HepG2 (cell line): ENCODE measurements around the gene C11orf54. TPM values are rescaled to one million over a fixed set of nuclear protein-coding genes. Genes with fewer than 3 reads are reported as not detected.
A peak's percentile ranks its signal among the peaks of the same experiment; 100 is the strongest.

Experiments used
- CENPX ChIP-seq: sonication (generic); formaldehyde crosslinking; IDR thresholded peaks from 2 replicates; pipeline ENCODE4 v1.9.0; 2021; ENCODE audit warnings: mild to moderate bottlenecking, missing genetic modification reagents, moderate library complexity
- ETV6 ChIP-seq: sonication (generic); formaldehyde crosslinking; conservative IDR thresholded peaks from 2 replicates; pipeline ENCODE4 v1.4.0; 2020; ENCODE audit warnings: missing genetic modification reagents
- TSC22D2 ChIP-seq: sonication (generic); formaldehyde crosslinking; IDR thresholded peaks from 2 replicates; pipeline ENCODE4 v1.5.1; 2020; ENCODE audit warnings: missing genetic modification reagents, mild to moderate bottlenecking, borderline replicate concordance
- ZBTB37 ChIP-seq: sonication (generic); formaldehyde crosslinking; IDR thresholded peaks from 2 replicates; pipeline ENCODE4 v1.4.0; 2020; ENCODE audit warnings: mild to moderate bottlenecking, missing genetic modification reagents
- ZNF678 ChIP-seq: sonication (generic); formaldehyde crosslinking; IDR thresholded peaks from 2 replicates; pipeline ENCODE4 v1.4.0; 2020; ENCODE audit warnings: mild to moderate bottlenecking, missing genetic modification reagents
- ZNF710 ChIP-seq: sonication (generic); formaldehyde crosslinking; IDR thresholded peaks from 2 replicates; pipeline ENCODE4 v1.5.0; 2020; ENCODE audit warnings: mild to moderate bottlenecking, missing genetic modification reagents, borderline replicate concordance
- polyA plus RNA-seq, 8 experiments: library from polyadenylated mRNA; depleted of rRNA in 3 of 8; stranded (reverse) in 7 of 8; unstranded in 1 of 8; fragments of >200 nt; fragmentation: Illumina TruSeq in 4 of 8; extraction: Trizol in 4 of 8; gene quantifications; 2 replicates each; pipeline versions ENCODE4 v1.2.1 to v1.2.3, GENCODE V29; 2011 to 2016; ENCODE audit warnings: low read depth in 4 of 8, missing spikeins in 1 of 8, mixed read lengths in 1 of 8; ENCODE audit not compliant: insufficient read depth in 1 of 8
- total RNA-seq, 5 experiments: library from RNA; depleted of rRNA; stranded (reverse); fragments of >200 nt; fragmentation: Illumina TruSeq; extraction: Trizol; gene quantifications; 2 replicates each; pipeline ENCODE4 v1.2.3, GENCODE V29; 2016; ENCODE audit warnings: low read depth in 1 of 5
- TF ChIP-seq, protein P1 (sequence below): sonication (generic); formaldehyde crosslinking; IDR thresholded peaks from 2 replicates; pipeline ENCODE4 v1.4.0; 2020; ENCODE audit warnings: missing genetic modification reagents
- TF ChIP-seq, protein P2 (sequence below): sonication (generic); formaldehyde crosslinking; IDR thresholded peaks from 2 replicates; pipeline ENCODE4 v1.4.0; 2020; ENCODE audit warnings: missing genetic modification reagents
- TF ChIP-seq, protein P3 (sequence below): IDR thresholded peaks from 2 replicates; pipeline ENCODE4 v1.6.1; 2016; ENCODE audit warnings: low read depth, missing genetic modification reagents, missing compliant biosample characterization

C11orf54 gene
- total and polyA plus RNA-seq, 2 of the 13 experiments (the other 11 are each of a cell fraction or from before 2014, with no cell fraction given): 42.7 to 50.1 TPM

DNA sequence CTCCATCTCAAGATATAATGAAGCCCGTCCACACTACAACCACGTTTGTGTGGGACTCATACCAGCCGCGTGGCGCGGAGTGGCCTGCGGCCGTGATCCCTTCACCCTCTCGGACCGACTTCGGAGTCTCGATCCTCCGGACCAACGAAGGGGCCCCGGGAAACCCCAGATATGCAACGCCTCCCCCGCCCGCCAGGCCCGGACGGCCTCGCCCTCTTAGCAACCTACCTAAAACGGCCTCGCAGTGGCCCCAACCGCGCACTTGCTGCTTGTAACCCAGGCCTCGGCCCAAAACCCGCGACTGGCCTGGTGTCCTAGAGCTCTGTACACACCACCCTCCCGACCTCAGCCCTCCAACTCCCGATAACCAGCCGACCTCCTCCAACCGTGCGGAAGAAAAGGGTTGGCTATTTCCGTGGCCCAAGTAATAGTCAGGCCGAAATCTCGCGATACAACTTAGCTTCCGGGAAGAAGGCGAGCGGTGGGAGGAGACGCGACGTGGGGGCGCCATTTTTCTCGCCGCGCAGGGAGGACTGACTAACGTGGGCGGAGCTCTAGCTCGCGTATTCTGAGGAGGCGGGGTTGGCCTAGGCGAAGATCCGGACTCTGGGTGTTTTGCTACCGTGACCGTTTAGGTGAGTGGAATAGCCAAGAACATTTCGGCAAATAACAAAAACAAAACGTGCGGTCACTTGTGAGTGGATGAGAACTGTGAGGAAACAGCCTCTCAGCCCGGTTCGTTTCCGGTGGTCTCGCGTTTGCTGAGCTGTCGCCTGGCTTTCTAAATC is at the start of gene C11orf54, which contains the start of gene TAF1D (continued):
- TF ChIP-seq, protein P1, sequence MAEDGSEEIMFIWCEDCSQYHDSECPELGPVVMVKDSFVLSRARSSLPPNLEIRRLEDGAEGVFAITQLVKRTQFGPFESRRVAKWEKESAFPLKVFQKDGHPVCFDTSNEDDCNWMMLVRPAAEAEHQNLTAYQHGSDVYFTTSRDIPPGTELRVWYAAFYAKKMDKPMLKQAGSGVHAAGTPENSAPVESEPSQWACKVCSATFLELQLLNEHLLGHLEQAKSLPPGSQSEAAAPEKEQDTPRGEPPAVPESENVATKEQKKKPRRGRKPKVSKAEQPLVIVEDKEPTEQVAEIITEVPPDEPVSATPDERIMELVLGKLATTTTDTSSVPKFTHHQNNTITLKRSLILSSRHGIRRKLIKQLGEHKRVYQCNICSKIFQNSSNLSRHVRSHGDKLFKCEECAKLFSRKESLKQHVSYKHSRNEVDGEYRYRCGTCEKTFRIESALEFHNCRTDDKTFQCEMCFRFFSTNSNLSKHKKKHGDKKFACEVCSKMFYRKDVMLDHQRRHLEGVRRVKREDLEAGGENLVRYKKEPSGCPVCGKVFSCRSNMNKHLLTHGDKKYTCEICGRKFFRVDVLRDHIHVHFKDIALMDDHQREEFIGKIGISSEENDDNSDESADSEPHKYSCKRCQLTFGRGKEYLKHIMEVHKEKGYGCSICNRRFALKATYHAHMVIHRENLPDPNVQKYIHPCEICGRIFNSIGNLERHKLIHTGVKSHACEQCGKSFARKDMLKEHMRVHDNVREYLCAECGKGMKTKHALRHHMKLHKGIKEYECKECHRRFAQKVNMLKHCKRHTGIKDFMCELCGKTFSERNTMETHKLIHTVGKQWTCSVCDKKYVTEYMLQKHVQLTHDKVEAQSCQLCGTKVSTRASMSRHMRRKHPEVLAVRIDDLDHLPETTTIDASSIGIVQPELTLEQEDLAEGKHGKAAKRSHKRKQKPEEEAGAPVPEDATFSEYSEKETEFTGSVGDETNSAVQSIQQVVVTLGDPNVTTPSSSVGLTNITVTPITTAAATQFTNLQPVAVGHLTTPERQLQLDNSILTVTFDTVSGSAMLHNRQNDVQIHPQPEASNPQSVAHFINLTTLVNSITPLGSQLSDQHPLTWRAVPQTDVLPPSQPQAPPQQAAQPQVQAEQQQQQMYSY (CRISPR knock-in tag): 0 out of 2 replicates have a peak, but pooled peaks have one; percentile 12
- no peak for TF ChIP-seq CENPX (CRISPR knock-in tag)
- TF ChIP-seq ETV6: peak; percentile 64; the same call in 1 of the 2 replicates
- TF ChIP-seq, protein P2, sequence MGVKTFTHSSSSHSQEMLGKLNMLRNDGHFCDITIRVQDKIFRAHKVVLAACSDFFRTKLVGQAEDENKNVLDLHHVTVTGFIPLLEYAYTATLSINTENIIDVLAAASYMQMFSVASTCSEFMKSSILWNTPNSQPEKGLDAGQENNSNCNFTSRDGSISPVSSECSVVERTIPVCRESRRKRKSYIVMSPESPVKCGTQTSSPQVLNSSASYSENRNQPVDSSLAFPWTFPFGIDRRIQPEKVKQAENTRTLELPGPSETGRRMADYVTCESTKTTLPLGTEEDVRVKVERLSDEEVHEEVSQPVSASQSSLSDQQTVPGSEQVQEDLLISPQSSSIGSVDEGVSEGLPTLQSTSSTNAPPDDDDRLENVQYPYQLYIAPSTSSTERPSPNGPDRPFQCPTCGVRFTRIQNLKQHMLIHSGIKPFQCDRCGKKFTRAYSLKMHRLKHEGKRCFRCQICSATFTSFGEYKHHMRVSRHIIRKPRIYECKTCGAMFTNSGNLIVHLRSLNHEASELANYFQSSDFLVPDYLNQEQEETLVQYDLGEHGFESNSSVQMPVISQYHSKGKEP (CRISPR knock-in tag): 0 out of 2 replicates have a peak, but pooled peaks have one; percentile 46
- TF ChIP-seq TSC22D2 (CRISPR knock-in tag): peak; percentile 67; the same call in 1 of the 2 replicates
- peak; percentile 72; the same call in 1 of the 2 replicates for TF ChIP-seq ZNF678
- TF ChIP-seq ZBTB37 (CRISPR knock-in tag): no peak
- TF ChIP-seq, protein P3, sequence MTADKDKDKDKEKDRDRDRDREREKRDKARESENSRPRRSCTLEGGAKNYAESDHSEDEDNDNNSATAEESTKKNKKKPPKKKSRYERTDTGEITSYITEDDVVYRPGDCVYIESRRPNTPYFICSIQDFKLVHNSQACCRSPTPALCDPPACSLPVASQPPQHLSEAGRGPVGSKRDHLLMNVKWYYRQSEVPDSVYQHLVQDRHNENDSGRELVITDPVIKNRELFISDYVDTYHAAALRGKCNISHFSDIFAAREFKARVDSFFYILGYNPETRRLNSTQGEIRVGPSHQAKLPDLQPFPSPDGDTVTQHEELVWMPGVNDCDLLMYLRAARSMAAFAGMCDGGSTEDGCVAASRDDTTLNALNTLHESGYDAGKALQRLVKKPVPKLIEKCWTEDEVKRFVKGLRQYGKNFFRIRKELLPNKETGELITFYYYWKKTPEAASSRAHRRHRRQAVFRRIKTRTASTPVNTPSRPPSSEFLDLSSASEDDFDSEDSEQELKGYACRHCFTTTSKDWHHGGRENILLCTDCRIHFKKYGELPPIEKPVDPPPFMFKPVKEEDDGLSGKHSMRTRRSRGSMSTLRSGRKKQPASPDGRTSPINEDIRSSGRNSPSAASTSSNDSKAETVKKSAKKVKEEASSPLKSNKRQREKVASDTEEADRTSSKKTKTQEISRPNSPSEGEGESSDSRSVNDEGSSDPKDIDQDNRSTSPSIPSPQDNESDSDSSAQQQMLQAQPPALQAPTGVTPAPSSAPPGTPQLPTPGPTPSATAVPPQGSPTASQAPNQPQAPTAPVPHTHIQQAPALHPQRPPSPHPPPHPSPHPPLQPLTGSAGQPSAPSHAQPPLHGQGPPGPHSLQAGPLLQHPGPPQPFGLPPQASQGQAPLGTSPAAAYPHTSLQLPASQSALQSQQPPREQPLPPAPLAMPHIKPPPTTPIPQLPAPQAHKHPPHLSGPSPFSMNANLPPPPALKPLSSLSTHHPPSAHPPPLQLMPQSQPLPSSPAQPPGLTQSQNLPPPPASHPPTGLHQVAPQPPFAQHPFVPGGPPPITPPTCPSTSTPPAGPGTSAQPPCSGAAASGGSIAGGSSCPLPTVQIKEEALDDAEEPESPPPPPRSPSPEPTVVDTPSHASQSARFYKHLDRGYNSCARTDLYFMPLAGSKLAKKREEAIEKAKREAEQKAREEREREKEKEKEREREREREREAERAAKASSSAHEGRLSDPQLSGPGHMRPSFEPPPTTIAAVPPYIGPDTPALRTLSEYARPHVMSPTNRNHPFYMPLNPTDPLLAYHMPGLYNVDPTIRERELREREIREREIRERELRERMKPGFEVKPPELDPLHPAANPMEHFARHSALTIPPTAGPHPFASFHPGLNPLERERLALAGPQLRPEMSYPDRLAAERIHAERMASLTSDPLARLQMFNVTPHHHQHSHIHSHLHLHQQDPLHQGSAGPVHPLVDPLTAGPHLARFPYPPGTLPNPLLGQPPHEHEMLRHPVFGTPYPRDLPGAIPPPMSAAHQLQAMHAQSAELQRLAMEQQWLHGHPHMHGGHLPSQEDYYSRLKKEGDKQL (CRISPR knock-in tag): 0 out of 2 replicates have a peak, but pooled peaks have one; percentile 29
- TF ChIP-seq ZNF710 (CRISPR knock-in tag): peak; percentile 50; the same call in 1 of the 2 replicates
